WTC11 (cell line): ENCODE data around the gene KCNS3. TPM values are rescaled to one million over a fixed set of nuclear protein-coding genes. Genes with fewer than 3 reads are reported as not detected.
A peak's percentile ranks its signal among the peaks of the same experiment; 100 is the strongest.

Source experiments
- ATAC-seq: fragments of 200-7000 bp; cut with Tn5 transposase; 2 replicates; pipeline ENCODE4 v1.10.0; 2021; ENCODE audit warnings: mild to moderate bottlenecking, moderate library complexity
- CTCF ChIA-PET: fragments of 300-600 bp; sonication (Branson Sonifier 250); formaldehyde crosslinking; loops from one replicate; lab custom pipeline; 2021; ENCODE audit warnings: antibody characterized with exemption; lab: Charles Lee
- POLR2A ChIA-PET: fragments of 350-600 bp; sonication (Branson Sonifier 250); formaldehyde crosslinking; loops from one replicate; lab custom pipeline; 2021; ENCODE audit warnings: antibody characterized with exemption; lab: Charles Lee
- DNase-seq: peaks from one replicate; pipeline ENCODE4 v3.0.0; 2021; ENCODE audit warnings: low spot score
- H3K27ac Mint-ChIP-seq: 2 replicates; pipeline ENCODE4 v1.8.0; 2021; ENCODE audit warnings: mixed read lengths
- H3K27me3 Mint-ChIP-seq: 2 replicates; pipeline ENCODE4 v1.8.0; 2021; ENCODE audit warnings: low read depth, mild to moderate bottlenecking, moderate library complexity, mixed read lengths
- H3K36me3 Mint-ChIP-seq: 2 replicates; pipeline ENCODE4 v1.8.0; 2021; ENCODE audit warnings: mixed read lengths
- H3K4me1 Mint-ChIP-seq: 2 replicates; pipeline ENCODE4 v1.8.0; 2022; ENCODE audit warnings: mixed read lengths
- H3K4me3 Mint-ChIP-seq: 2 replicates; pipeline ENCODE4 v1.8.0; 2021; ENCODE audit warnings: mild to moderate bottlenecking, moderate library complexity, mixed read lengths
- H3K9me3 Mint-ChIP-seq: 2 replicates; pipeline ENCODE4 v1.8.0; 2021; ENCODE audit warnings: mixed read lengths
- ATF1 ChIP-seq: sonication (generic); formaldehyde crosslinking; IDR thresholded peaks from 2 replicates; pipeline ENCODE4 v1.8.1; 2023; ENCODE audit warnings: mild to moderate bottlenecking, moderate library complexity, missing genetic modification reagents
- ATF2 ChIP-seq: sonication (generic); formaldehyde crosslinking; IDR thresholded peaks from 2 replicates; pipeline ENCODE4 v1.8.1; 2022; ENCODE audit warnings: low read depth, missing genetic modification reagents, borderline replicate concordance
- CBFB ChIP-seq: sonication (generic); formaldehyde crosslinking; IDR thresholded peaks from 2 replicates; pipeline ENCODE4 v1.8.1; 2022; ENCODE audit warnings: mild to moderate bottlenecking, low read depth, missing genetic modification reagents
- CREM ChIP-seq: sonication (generic); formaldehyde crosslinking; IDR thresholded peaks from 2 replicates; pipeline ENCODE4 v1.8.1; 2022; ENCODE audit warnings: mild to moderate bottlenecking, missing genetic modification reagents, moderate library complexity
- E2F4 ChIP-seq: sonication (generic); formaldehyde crosslinking; IDR thresholded peaks from 2 replicates; pipeline ENCODE4 v1.8.1; 2022; ENCODE audit warnings: low read depth, mild to moderate bottlenecking, moderate library complexity, missing genetic modification reagents, borderline replicate concordance
- EMX1 ChIP-seq: fragments of 250-450 bp; sonication (Bioruptor Pico); IDR thresholded peaks from 2 replicates; pipeline ENCODE4 v1.8.0; 2021; ENCODE audit warnings: mild to moderate bottlenecking
- FOXK1 ChIP-seq: sonication (generic); formaldehyde crosslinking; IDR thresholded peaks from 2 replicates; pipeline ENCODE4 v1.8.0; 2022; ENCODE audit warnings: mild to moderate bottlenecking, moderate library complexity, missing genetic modification reagents
- FOXP4 ChIP-seq: sonication (generic); formaldehyde crosslinking; IDR thresholded peaks from 2 replicates; pipeline ENCODE4 v1.8.0; 2022; ENCODE audit warnings: mild to moderate bottlenecking, missing genetic modification reagents
- GRHL2 ChIP-seq: fragments of 250-450 bp; sonication (Bioruptor Pico); IDR thresholded peaks from 2 replicates; pipeline ENCODE4 v1.8.0; 2022; ENCODE audit warnings: mild to moderate bottlenecking, moderate library complexity; ENCODE audit not compliant: insufficient replicate concordance, severe bottlenecking
- HMGXB4 ChIP-seq: sonication (generic); formaldehyde crosslinking; IDR thresholded peaks from 2 replicates; pipeline ENCODE4 v1.8.1; 2023; ENCODE audit warnings: mild to moderate bottlenecking, moderate library complexity, missing genetic modification reagents
- JAZF1 ChIP-seq: fragments of 250-450 bp; sonication (Bioruptor Pico); IDR thresholded peaks from 2 replicates; pipeline ENCODE4 v1.9.0; 2021; ENCODE audit warnings: moderate library complexity, mild to moderate bottlenecking, inconsistent platforms
- JUN ChIP-seq: sonication (generic); formaldehyde crosslinking; IDR thresholded peaks from 2 replicates; pipeline ENCODE4 v1.8.0; 2023; ENCODE audit warnings: mild to moderate bottlenecking, missing genetic modification reagents
- NFATC4 ChIP-seq: fragments of 250-450 bp; sonication (Bioruptor Pico); IDR thresholded peaks from 2 replicates; pipeline ENCODE4 v1.9.0; 2021; ENCODE audit warnings: mild to moderate bottlenecking
- SMAD4 ChIP-seq: sonication (generic); formaldehyde crosslinking; IDR thresholded peaks from 2 replicates; pipeline ENCODE4 v1.8.0; 2022; ENCODE audit warnings: mild to moderate bottlenecking, missing genetic modification reagents
- TCF7 ChIP-seq: sonication (generic); formaldehyde crosslinking; IDR thresholded peaks from 2 replicates; pipeline ENCODE4 v1.8.0; 2022; ENCODE audit warnings: mild to moderate bottlenecking, low read depth, missing genetic modification reagents, moderate library complexity
- TP53 ChIP-seq: sonication (generic); formaldehyde crosslinking; IDR thresholded peaks from 2 replicates; pipeline ENCODE4 v1.8.1; 2023; ENCODE audit warnings: mild to moderate bottlenecking, missing genetic modification reagents
- USF2 ChIP-seq: sonication (generic); formaldehyde crosslinking; IDR thresholded peaks from 2 replicates; pipeline ENCODE4 v1.8.1; 2023; ENCODE audit warnings: mild to moderate bottlenecking, missing genetic modification reagents, moderate library complexity
- ZNF232 ChIP-seq: sonication (generic); formaldehyde crosslinking; IDR thresholded peaks from 2 replicates; pipeline ENCODE4 v1.8.0; 2022; ENCODE audit warnings: mild to moderate bottlenecking, missing genetic modification reagents
- ZNF512 ChIP-seq: sonication (generic); formaldehyde crosslinking; IDR thresholded peaks from 2 replicates; pipeline ENCODE4 v1.8.1; 2022; ENCODE audit warnings: missing genetic modification reagents, borderline replicate concordance
- total RNA-seq: library from RNA; stranded (reverse); gene quantifications from 3 replicates; pipeline ENCODE4 v1.2.3, GENCODE V29; 2021

The KCNS3 gene
- total RNA-seq, 1 experiment from 2014 or later = 25.2 TPM

GRCh38 chr2:17972991-17973390 lies 94.5 kb downstream of the KCNS3 start:
- Mint-ChIP-seq H3K4me3 (no peak overlapping the region), H3K36me3 (no peaks in the 10 kb centered on the region), H3K4me1 (0 out of 2 replicates have a peak, but pooled peaks cover 7% of the 10 kb centered on the region), H3K27ac (no peak overlapping the region), H3K9me3 (no peaks in the 10 kb centered on the region), H3K27me3 (no peaks in the 10 kb centered on the region)
- TF ChIP-seq JAZF1 (CRISPR knock-in tag) (no peak), GRHL2 (CRISPR knock-in tag) (no peak), ATF2 (CRISPR knock-in tag) (no peak), NFATC4 (CRISPR knock-in tag) (no peak), JUN (CRISPR knock-in tag) (no peak), ATF1 (no peak), CBFB (CRISPR knock-in tag) (no peak)
- DNase-seq = no peak
- ChIA-PET CTCF (interaction anchor here (1.4 kb wide), 1 partner anchor 54 kb away, joined by 3 read pairs; no protein-coding TSS in a partner anchor), POLR2A (no interaction called here)
- ATAC-seq = no peak

GRCh38 chr2:17975401-17975800 lies 96.9 kb downstream of the KCNS3 start:
- Mint-ChIP-seq H3K27ac (no peak overlapping the region), H3K27me3 (no peaks in the 10 kb centered on the region), H3K9me3 (no peaks in the 10 kb centered on the region), H3K4me1 (0 out of 2 replicates have a peak, but pooled peaks cover 7% of the 10 kb centered on the region), H3K4me3 (no peak overlapping the region), H3K36me3 (no peaks in the 10 kb centered on the region)
- DNase-seq (no peak), ATAC-seq (peak; percentile 71)
- CTCF ChIA-PET = interaction anchor here (0.9 to 1.5 kb wide), 2 partner anchors 13 to 142 kb away, joined by 4 read pairs; no protein-coding TSS in a partner anchor
- POLR2A ChIA-PET = interaction anchor here (0.7 kb wide), 1 partner anchor 97 kb away, joined by 3 read pairs; the partner anchor contains the start of gene KCNS3
- TF ChIP-seq TCF7 (CRISPR knock-in tag) (no peak), ZNF232 (CRISPR knock-in tag) (no peak), E2F4 (CRISPR knock-in tag) (no peak)

- TF ChIP-seq TP53 (CRISPR knock-in tag) (no peak), USF2 (CRISPR knock-in tag) (0 out of 2 replicates have a peak, but pooled peaks have one; percentile 6)
- Mint-ChIP-seq H3K27me3 (no peaks in the 10 kb centered on the region), H3K4me3 (no peak overlapping the region), H3K4me1 (0 out of 2 replicates have a peak, but pooled peaks cover 7% of the 10 kb centered on the region), H3K27ac (no peak overlapping the region), H3K36me3 (no peaks in the 10 kb centered on the region), H3K9me3 (peaks cover 3% of the 10 kb centered on the region; the same call in 1 of the 2 replicates)
- DNase-seq (no peak), ATAC-seq (peak; percentile 64)
- POLR2A ChIA-PET = no interaction called here
- CTCF ChIA-PET = no interaction called here
Observed at GRCh38 chr2:17976871-17977746, 98.6 kb downstream of the KCNS3 start.

- peaks cover 3% of the 10 kb centered on the region; the same call in 1 of the 2 replicates for H3K9me3 Mint-ChIP-seq
- H3K36me3 Mint-ChIP-seq = no peaks in the 10 kb centered on the region
- POLR2A ChIA-PET = no interaction called here
- H3K27me3 Mint-ChIP-seq = no peaks in the 10 kb centered on the region
- DNase-seq (no peak), ATAC-seq (no peak)
- 0 out of 2 replicates have a peak, but pooled peaks cover 7% of the 10 kb centered on the region for H3K4me1 Mint-ChIP-seq
- CTCF ChIA-PET = no interaction called here
- no peak for TF ChIP-seq EMX1
- no peak for TF ChIP-seq ZNF512
- no peak for TF ChIP-seq FOXP4 (CRISPR knock-in tag)
- no peak for TF ChIP-seq CREM (CRISPR knock-in tag)
- TF ChIP-seq SMAD4 (CRISPR knock-in tag) = no peak
- no peak for TF ChIP-seq FOXK1
- no peak for TF ChIP-seq HMGXB4 (CRISPR knock-in tag)
- TF ChIP-seq TP53 (CRISPR knock-in tag) = no peak
- no peak overlapping the region for H3K27ac Mint-ChIP-seq
- H3K4me3 Mint-ChIP-seq = no peak overlapping the region
Observed at GRCh38 chr2:17979707-17980106, 101.2 kb downstream of the KCNS3 start.
